HUES6 (cell line): ENCODE data around the gene GSDME.

Experiments
- H3K27ac ChIP-seq: 2 replicates; pipeline ENCODE4 v1.7.0; 2013; ENCODE audit warnings: low read depth, mild to moderate bottlenecking, low read length, inconsistent platforms
- H3K27me3 ChIP-seq: 2 replicates; pipeline ENCODE4 v1.6.1; 2013; ENCODE audit warnings: low read length; ENCODE audit not compliant: control insufficient read depth, insufficient read depth
- H3K36me3 ChIP-seq: 2 replicates; pipeline ENCODE4 v1.6.1; 2013; ENCODE audit warnings: low read length; ENCODE audit not compliant: control insufficient read depth, insufficient read depth
- H3K4me1 ChIP-seq: 2 replicates; pipeline ENCODE4 v1.6.1; 2013; ENCODE audit warnings: low read length; ENCODE audit not compliant: control insufficient read depth, insufficient read depth
- H3K4me3 ChIP-seq: 2 replicates; pipeline ENCODE4 v1.5.1; 2013; ENCODE audit warnings: low read depth, low read length
- H3K9ac ChIP-seq: one replicate; pipeline ENCODE4 v1.6.1; 2013; ENCODE audit warnings: mild to moderate bottlenecking, low read length
- H3K9me3 ChIP-seq: 2 replicates; pipeline ENCODE4 v1.6.1; 2013; ENCODE audit warnings: low read depth, low read length; ENCODE audit not compliant: control insufficient read depth, insufficient read depth

GSDME gene

DNA sequence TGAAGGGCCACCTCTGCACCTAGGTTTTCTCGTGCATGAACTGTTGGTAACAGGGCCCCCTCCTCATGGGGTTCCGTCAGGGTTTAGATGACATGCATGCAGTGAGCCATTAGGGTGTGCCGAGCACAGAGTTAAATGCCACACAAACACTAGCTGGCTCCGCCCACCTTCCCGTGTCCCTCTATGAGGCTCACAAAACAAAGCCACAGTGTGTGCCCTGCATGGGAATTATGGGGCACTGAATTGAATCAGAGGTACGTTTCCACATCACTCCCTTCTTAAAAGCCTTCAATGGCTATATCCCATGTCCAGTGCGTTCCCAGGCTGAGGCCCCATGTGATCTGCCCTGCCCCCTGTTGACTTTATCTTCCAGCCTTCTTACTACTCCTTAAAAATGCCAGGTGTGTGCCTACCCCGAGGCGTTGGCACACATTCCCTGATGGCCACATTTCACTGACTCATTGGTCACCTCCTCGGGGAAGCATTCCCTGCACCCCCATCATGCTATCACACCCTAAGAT lies 35.7 kb downstream of the GSDME start:
- no peaks in the 10 kb centered on the region for H3K36me3 ChIP-seq
- no peak overlapping the region for H3K9ac ChIP-seq
- H3K27ac ChIP-seq, result no peak overlapping the region
- peaks cover 44% of the 10 kb centered on the region for H3K4me1 ChIP-seq
- no peaks in the 10 kb centered on the region for H3K27me3 ChIP-seq
- no peaks in the 10 kb centered on the region for H3K9me3 ChIP-seq
- H3K4me3 ChIP-seq, result no peak overlapping the region

DNA sequence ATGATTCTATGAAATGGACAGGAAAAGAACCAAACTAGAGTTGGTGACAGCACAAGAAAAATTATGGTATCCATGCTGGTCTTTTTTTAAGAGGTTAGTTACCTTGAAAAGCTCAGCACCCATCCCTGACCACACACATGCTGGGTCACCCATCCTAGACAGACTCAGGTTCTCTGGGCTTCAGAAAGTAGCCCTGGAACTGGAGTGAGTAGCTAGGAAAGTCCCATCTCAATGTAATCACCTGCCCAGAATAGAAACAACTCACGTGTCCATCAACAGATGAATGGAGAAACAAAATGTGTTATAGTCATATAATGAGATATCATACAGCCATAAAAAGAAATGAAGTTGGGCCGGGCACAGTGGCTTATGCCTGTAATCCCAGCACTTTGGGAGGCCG lies 37.0 kb downstream of the GSDME start:
- Histone ChIP-seq H3K9ac (no peak overlapping the region), H3K27me3 (no peaks in the 10 kb centered on the region), H3K27ac (no peak overlapping the region), H3K9me3 (no peaks in the 10 kb centered on the region), H3K4me3 (no peak overlapping the region), H3K4me1 (peaks cover 35% of the 10 kb centered on the region), H3K36me3 (no peaks in the 10 kb centered on the region)

DNA sequence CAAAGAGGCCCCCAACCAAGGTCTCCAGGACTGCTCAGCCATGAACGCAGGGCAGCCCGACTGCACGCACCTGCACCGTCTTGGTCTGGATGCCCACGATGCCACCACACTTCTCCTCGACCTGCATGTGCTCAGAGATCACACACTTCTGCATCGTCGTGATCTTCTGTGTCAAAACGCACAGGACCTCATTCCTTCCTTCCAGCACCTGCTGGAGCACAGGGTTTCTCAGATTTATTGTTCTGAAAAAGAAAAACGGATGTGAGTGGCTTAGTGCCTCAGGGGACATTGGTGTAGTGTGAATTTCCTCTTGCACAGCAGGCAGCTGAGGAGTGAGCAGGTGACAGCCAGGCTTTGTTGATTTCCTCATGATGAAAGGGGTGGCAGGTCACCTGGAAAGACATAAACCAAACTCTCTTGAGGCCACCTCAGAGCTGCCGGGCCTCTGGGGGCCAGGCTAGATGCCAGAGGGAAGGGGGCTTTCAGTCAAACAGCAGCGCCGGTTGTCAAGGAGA lies 38.2 kb downstream of the GSDME start:
- Histone ChIP-seq H3K9me3 (no peaks in the 10 kb centered on the region), H3K4me3 (no peak overlapping the region), H3K36me3 (no peaks in the 10 kb centered on the region), H3K9ac (no peak overlapping the region), H3K27ac (no peak overlapping the region), H3K27me3 (no peaks in the 10 kb centered on the region), H3K4me1 (peaks cover 24% of the 10 kb centered on the region)

DNA sequence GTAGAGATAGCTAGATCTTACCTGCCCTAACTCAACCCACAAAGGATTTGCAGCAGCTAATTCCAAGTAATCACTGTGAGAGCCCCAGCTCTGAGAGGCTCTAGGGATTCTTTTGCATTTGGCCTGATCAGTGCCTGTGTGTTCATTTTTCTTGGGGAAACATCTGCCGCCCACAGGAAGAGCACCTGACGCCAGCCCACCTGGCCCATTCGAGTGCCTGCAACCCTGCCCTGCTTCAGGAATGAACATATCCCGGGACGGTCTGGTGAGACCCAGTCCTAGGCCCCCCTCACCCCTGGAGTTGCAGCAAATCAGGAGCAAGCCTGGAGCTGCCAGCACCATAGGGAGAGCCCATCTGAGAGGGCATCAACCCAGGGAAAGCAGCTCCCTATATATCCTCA lies 38.8 kb downstream of the GSDME start:
- no peak overlapping the region for H3K4me3 ChIP-seq
- no peak overlapping the region for H3K9ac ChIP-seq
- no peaks in the 10 kb centered on the region for H3K27me3 ChIP-seq

DNA sequence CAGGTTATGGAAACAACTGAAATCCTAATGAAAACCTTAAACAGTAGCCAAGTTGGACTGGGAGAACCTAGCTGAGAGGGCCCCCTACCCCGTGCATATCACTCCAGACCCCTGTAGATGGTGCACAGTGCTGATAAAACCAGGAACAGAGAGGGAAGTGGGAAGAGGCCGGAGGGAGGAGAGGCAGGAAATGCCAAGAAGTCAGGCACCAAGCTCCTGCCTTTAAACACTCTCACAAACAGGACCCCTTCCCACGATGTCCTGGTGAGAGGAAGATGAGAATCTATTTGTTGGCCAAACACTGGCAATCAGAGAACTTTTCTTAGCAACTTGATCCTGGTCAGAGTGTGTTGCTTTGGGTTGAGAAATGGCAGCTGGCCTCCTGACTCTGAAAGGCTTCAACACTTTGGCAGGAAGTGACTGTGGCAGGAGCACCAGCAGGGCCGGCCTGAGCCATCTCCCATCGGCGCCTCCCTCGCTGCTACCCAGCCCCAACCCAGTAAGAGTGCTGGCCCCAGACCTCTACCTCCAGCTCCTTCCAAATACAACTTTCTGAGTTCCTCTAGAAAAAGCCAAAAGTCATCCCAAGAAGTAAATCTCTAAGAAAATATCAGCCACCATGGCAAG lies 39.5 kb downstream of the GSDME start:
- Histone ChIP-seq H3K27ac (no peak overlapping the region), H3K27me3 (no peaks in the 10 kb centered on the region), H3K4me1 (peaks cover 19% of the 10 kb centered on the region), H3K36me3 (no peaks in the 10 kb centered on the region), H3K9me3 (no peaks in the 10 kb centered on the region), H3K4me3 (no peak overlapping the region), H3K9ac (no peak overlapping the region)

More for the DNA sequence above, 38.8 kb downstream of the GSDME start:
- Histone ChIP-seq H3K4me1 (peaks cover 24% of the 10 kb centered on the region), H3K36me3 (no peaks in the 10 kb centered on the region), H3K27ac (no peak overlapping the region), H3K9me3 (no peaks in the 10 kb centered on the region)

DNA sequence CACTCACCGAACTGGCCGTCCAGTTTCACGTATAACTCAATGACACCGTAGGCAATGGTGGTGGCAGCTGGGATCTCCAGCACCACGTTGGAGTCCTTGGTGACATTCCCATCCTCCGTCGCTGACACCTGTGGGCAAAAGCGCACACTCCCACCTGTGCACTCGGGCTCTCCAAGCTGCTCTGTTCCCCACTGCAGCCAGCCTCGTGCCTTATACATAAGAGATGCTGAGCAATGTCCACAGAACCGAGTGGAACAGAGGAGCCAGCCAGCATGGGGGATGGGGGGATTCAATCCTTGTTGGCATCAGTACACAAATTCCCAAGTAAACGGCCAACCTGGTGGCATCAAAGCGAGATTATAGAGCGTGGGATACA lies 40.0 kb downstream of the GSDME start:
- no peak overlapping the region for H3K27ac ChIP-seq

DNA sequence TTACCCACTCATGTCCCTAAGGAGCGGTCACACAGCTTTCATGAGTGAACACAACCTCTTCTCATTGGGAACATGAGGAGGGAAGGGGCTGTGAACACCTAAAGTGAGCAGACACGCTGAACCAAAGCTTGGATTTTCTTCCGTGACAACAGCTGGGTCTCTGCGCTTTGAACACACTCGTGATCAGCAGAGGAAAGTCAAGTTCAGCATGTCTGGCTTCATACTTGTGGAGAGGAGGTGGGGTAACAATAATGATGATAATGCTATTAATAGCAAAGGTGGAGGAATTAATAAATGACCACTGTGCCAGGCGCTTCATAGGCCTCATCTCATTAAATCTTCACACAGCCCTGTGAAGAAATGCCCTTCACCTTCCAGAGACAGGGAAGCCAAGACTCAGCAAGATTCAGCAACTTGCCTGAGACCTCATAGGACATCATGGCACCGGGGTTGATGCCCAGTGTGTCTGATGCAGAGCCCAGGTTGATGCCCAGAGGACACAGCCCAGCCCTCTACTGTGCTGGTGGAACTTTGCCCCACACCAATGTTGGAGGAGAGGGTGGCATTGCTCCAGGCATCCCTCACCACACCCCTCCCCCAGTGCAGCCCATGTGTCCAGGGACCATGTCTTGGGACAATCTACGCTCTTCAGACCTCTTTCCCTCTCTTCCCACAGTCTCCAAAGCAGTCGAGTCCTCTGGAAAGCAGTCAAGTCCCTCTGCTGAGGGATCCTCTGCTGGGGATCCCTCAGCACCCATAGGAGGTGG lies 40.6 kb downstream of the GSDME start:
- Histone ChIP-seq H3K9me3 (no peaks in the 10 kb centered on the region), H3K27me3 (no peaks in the 10 kb centered on the region)

More for the DNA sequence above, 40.0 kb downstream of the GSDME start:
- H3K4me3 ChIP-seq, result no peak overlapping the region
- no peaks in the 10 kb centered on the region for H3K27me3 ChIP-seq
- H3K9ac ChIP-seq, result no peak overlapping the region
- no peaks in the 10 kb centered on the region for H3K9me3 ChIP-seq
- H3K36me3 ChIP-seq, result no peaks in the 10 kb centered on the region
- peaks cover 14% of the 10 kb centered on the region; the same call in 1 of the 2 replicates for H3K4me1 ChIP-seq

DNA sequence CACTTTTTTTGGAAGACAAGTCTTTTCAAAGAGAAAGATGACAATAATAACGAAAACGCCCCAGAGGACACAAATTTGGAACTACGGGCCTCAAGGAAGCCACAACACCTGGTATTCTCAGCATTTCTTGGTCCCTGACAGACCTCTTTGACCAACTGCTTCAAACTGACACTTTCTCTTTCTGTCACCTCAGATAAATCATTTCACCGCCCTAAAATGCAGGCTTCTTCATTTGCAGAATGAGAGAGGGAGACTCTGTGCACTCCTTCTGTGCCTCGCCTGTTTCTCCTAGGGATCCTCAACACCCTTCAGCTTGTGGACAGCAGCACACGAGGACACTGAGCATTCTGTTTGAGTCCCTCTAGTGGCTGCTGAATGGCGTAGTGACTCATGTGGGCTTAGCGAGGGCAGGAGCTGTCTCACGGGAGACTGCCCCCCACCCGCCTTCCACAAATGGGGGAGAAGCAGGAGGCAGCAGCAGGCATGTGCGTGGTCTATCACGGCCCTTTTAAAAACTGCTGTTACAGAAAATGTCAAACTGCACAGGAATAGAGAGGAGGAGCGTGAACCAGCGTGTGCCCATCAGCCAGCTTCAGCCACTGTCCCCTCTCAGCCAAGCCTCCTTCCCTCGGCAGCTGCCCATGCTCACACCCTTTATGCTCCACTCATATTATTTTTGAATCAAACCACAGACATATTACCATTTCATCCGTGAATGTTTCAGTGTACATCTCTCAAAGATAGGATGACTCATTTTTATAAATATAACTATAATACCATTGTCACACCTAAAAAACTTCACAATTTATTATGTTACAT lies 41.4 kb downstream of the GSDME start:
- Histone ChIP-seq H3K9me3 (no peaks in the 10 kb centered on the region), H3K4me3 (no peak overlapping the region), H3K4me1 (peaks cover 3% of the 10 kb centered on the region; the same call in 1 of the 2 replicates), H3K9ac (no peak overlapping the region), H3K27me3 (no peaks in the 10 kb centered on the region), H3K36me3 (no peaks in the 10 kb centered on the region), H3K27ac (no peak overlapping the region)

More for the DNA sequence above, 40.6 kb downstream of the GSDME start:
- H3K9ac ChIP-seq, result no peak overlapping the region
- no peak overlapping the region for H3K27ac ChIP-seq
- no peaks in the 10 kb centered on the region for H3K36me3 ChIP-seq
- no peak overlapping the region for H3K4me3 ChIP-seq
- peaks cover 9% of the 10 kb centered on the region; the same call in 1 of the 2 replicates for H3K4me1 ChIP-seq

DNA sequence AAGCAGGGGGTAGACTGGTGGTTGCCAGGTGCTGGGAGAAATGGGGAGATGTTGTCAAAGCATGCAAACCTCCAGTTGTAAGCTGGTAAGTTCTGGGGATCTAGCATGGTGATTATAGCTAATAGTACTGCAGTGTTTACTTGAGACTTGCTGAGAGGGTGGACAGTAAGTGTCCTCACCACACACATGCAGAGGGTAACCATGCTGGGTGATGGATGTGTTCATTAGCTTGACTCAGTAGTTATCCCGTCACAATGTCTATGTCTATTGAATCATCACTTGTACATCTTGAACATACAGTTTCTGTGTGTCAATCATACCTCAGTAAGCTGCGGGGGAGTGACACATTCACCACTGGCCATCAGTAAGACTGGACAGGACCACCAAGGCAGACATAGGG lies 42.1 kb downstream of the GSDME start:
- H3K9ac ChIP-seq, result no peak overlapping the region
- peaks cover 3% of the 10 kb centered on the region; the same call in 1 of the 2 replicates for H3K4me1 ChIP-seq
- H3K27ac ChIP-seq, result no peak overlapping the region
- no peak overlapping the region for H3K4me3 ChIP-seq
- no peaks in the 10 kb centered on the region for H3K27me3 ChIP-seq
- no peaks in the 10 kb centered on the region for H3K9me3 ChIP-seq
- H3K36me3 ChIP-seq, result no peaks in the 10 kb centered on the region

DNA sequence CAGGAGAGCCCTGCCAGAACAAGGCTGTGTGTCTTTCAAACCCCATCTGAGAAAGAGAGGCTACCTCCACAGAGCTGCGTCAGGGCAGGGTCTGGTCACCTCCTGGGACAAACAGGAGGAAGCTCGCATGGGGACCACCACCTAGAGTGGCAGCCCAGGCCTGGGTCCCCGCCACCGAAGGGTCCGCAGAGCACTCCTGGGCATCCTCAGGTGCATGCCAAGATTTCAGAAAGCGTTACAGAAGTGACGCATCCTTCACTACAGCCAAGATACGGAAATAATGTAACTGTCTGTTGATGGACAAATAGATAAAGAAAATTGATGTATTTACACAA lies 42.6 kb downstream of the GSDME start:
- no peak overlapping the region for H3K27ac ChIP-seq
- no peak overlapping the region for H3K4me3 ChIP-seq
- peaks cover 3% of the 10 kb centered on the region; the same call in 1 of the 2 replicates for H3K4me1 ChIP-seq
- H3K9me3 ChIP-seq, result no peaks in the 10 kb centered on the region
- no peaks in the 10 kb centered on the region for H3K36me3 ChIP-seq
- H3K9ac ChIP-seq, result no peak overlapping the region
- H3K27me3 ChIP-seq, result no peaks in the 10 kb centered on the region
